Kidney epithelial cell (primary cell): Measurements from ENCODE around the gene TTLL7. TPM values are rescaled to one million over a fixed set of nuclear protein-coding genes. Genes with fewer than 3 reads are reported as not detected.

Experiments
- DNase-seq: peaks from one replicate; pipeline ENCODE4 v3.0.0-alpha.2; 2010; ENCODE audit warnings: low read depth
- H3K27me3 ChIP-seq: 2 replicates; pipeline ENCODE4 v1.6.0; 2011; ENCODE audit warnings: low read length; ENCODE audit not compliant: control insufficient read depth, insufficient read depth
- H3K36me3 ChIP-seq: 2 replicates; pipeline ENCODE4 v1.5.1; 2011; ENCODE audit warnings: low read length; ENCODE audit not compliant: control insufficient read depth, insufficient read depth
- H3K4me3 ChIP-seq: 2 replicates; pipeline ENCODE4 v1.5.1; 2011; ENCODE audit warnings: low read depth, mild to moderate bottlenecking, control low read depth, low read length
- total RNA-seq: library from RNA; depleted of rRNA; stranded (reverse); fragments of >200 nt; gene quantifications from 2 replicates; pipeline ENCODE4 v1.2.3, GENCODE V29; 2015
- TF ChIP-seq, protein P1 (sequence below): IDR thresholded peaks from 2 replicates; pipeline ENCODE4 v1.5.1; 2011; ENCODE audit warnings: mild to moderate bottlenecking, moderate library complexity, low read length, control low read depth, inconsistent platforms; ENCODE audit not compliant: insufficient read depth, poor library complexity, severe bottlenecking

The TTLL7 gene
- total RNA-seq, 1 donor from 2014 or later, result 4.4 TPM

GRCh38 chr1:83999316-83999819 lies 436 bp upstream of the TTLL7 start:
- Histone ChIP-seq H3K27me3 (no peaks in the 10 kb centered on the region), H3K4me3 (peak overlapping the region; percentile 71), H3K36me3 (no peaks in the 10 kb centered on the region)
- TF ChIP-seq, protein P1, sequence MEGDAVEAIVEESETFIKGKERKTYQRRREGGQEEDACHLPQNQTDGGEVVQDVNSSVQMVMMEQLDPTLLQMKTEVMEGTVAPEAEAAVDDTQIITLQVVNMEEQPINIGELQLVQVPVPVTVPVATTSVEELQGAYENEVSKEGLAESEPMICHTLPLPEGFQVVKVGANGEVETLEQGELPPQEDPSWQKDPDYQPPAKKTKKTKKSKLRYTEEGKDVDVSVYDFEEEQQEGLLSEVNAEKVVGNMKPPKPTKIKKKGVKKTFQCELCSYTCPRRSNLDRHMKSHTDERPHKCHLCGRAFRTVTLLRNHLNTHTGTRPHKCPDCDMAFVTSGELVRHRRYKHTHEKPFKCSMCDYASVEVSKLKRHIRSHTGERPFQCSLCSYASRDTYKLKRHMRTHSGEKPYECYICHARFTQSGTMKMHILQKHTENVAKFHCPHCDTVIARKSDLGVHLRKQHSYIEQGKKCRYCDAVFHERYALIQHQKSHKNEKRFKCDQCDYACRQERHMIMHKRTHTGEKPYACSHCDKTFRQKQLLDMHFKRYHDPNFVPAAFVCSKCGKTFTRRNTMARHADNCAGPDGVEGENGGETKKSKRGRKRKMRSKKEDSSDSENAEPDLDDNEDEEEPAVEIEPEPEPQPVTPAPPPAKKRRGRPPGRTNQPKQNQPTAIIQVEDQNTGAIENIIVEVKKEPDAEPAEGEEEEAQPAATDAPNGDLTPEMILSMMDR, result no peak
- no peak for DNase-seq

DNA sequence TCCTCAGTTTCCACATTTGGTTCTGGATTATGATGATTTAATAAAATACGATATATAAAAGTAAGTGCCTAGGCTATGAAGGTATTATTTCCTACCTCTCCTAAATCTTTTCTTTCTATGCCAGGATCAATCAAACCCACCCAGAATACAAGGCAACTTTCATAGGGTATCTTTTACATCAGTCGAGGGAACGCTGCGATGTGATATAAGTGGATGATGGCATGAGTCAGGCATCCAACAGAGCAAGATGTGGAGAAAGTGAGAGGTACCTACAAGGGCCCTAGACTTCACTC lies 781 bp downstream of the TTLL7 start:
- no peak for DNase-seq
- H3K36me3 ChIP-seq, result no peaks in the 10 kb centered on the region
- peak overlapping the region; percentile 71 for H3K4me3 ChIP-seq
- TF ChIP-seq, protein P1, result no peak
- H3K27me3 ChIP-seq, result no peaks in the 10 kb centered on the region

DNA sequence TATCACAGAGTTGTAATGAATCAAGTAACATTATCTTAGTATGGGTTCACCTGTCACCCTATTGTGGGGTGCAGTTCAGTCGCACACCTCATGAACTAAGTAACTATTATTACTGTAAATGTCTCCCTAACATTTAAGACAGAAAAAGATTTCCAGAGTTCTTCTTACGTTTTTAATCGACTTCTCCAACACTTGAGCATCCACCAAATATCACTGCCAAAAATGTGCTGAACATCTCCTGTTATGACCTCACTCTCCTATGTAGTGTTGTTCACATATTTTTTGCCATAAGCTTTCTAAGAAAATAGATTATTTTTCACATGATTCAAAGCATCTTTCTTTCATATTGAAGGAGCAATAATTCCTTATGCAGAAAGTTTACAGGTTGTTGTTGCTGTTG lies 1.3 kb downstream of the TTLL7 start:
- Histone ChIP-seq H3K36me3 (no peaks in the 10 kb centered on the region), H3K4me3 (no peak overlapping the region), H3K27me3 (no peaks in the 10 kb centered on the region)
- no peak for DNase-seq
- TF ChIP-seq, protein P1, result no peak

- no peak overlapping the region for H3K4me3 ChIP-seq
Observed at GRCh38 chr1:83996621-83997020, 2.3 kb downstream of the TTLL7 start.

DNA sequence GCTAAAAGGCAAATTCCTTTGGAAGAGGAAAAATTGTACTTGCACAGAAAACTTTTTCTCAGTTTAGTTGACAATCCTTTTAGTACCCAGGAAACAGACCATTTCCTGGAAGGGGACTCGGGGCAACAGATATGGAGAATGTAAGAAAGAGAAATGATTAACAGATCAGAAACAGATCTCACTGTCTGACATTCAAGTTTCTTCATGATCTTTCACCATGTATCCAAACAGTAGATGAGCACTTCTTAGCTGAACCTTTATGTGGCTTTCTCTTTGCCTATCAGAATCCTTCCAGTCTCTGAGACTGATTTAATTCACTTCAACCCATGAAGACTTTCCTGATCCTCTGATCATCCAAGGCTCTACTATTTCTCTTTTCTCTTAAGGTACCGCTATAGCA lies 2.7 kb downstream of the TTLL7 start:
- Histone ChIP-seq H3K27me3 (no peaks in the 10 kb centered on the region), H3K4me3 (no peak overlapping the region), H3K36me3 (no peaks in the 10 kb centered on the region)
- DNase-seq, result no peak
- TF ChIP-seq, protein P1, result no peak

More at GRCh38 chr1:83996621-83997020, 2.3 kb downstream of the TTLL7 start:
- DNase-seq, result no peak
- H3K27me3 ChIP-seq, result no peaks in the 10 kb centered on the region
- TF ChIP-seq, protein P1, result no peak
- H3K36me3 ChIP-seq, result no peaks in the 10 kb centered on the region

DNA sequence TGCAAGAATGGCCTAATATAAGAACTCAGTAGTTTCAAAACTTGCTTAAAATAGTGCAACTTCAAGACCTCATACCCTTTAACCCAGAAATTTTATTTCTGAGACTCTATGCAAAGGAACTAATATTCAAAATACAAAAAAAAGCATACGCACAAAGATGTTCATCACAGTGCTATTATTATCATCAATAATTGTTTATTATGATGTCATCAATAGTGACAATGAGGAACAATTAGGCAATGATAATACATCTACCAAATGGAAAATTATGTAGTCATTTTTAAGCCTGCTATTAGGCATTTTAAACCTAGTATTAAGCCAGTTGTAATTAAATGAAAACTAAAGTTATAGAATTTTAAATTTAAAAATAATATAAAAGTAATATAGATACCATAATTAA lies 3.3 kb downstream of the TTLL7 start:
- no peak for DNase-seq
- Histone ChIP-seq H3K4me3 (no peak overlapping the region), H3K36me3 (no peaks in the 10 kb centered on the region), H3K27me3 (no peaks in the 10 kb centered on the region)
- TF ChIP-seq, protein P1, result no peak
